GM19324 (cell line): ENCODE data around the gene DNAJC8.

Experiments
- ATAC-seq: cut with Tn5 transposase; IDR thresholded peaks from one replicate; pipeline ENCODE4 v1.9.1; 2021; ENCODE audit warnings: mild to moderate bottlenecking, moderate library complexity; ENCODE audit not compliant: unreplicated experiment, low FRiP score

The DNAJC8 gene

DNA sequence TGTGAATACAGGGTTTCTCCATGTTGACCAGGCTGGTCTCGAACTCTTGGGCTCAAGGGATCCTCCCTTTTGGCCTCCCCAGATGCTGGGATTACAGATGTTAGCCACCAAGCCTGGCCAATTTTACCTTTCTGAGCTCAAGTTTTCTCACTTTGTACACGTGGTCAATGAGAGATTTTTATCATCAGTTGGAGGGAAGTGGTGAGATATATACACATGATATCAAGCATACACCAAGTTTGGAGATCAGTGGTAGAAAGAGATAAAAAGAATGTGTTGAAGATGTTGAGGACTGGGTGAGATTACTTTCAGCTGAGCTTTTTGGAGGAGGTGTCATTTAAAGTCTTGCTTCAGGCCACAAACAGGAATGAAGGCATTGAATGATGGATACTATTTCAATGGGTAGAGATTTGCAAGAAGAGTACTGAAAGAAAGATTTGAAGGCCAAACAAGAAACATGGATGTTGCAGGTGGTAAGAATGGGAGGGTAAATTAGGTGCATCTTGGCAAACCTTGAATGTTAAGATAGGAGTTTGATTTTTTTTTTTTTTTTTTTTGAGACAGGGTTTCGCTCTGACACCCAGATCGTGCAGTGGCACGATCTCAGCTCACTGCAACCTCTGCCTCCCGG is 23.5 kb upstream of the DNAJC8 start:
- no peak for ATAC-seq

DNA sequence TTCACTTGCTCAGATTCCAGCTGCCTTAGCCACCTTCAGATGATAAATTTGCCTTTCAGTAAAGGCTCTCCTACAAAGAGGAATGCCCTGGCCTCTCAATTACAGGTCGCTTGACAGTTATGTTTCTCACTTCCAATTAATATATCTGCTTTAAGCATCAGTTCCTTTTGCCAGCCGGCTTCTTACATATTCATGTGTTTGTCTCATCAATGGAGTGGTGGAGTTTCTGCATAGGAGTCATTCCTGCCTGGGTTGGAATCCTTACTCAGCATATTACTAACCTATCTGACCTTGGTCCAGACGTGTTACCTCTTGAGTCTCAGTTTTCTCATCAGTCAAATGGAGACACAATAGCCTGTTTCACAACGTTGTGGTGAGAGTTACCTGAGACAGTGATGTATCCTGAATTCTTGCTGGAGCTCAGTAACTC is 17.1 kb upstream of the DNAJC8 start:
- ATAC-seq = no peak

DNA sequence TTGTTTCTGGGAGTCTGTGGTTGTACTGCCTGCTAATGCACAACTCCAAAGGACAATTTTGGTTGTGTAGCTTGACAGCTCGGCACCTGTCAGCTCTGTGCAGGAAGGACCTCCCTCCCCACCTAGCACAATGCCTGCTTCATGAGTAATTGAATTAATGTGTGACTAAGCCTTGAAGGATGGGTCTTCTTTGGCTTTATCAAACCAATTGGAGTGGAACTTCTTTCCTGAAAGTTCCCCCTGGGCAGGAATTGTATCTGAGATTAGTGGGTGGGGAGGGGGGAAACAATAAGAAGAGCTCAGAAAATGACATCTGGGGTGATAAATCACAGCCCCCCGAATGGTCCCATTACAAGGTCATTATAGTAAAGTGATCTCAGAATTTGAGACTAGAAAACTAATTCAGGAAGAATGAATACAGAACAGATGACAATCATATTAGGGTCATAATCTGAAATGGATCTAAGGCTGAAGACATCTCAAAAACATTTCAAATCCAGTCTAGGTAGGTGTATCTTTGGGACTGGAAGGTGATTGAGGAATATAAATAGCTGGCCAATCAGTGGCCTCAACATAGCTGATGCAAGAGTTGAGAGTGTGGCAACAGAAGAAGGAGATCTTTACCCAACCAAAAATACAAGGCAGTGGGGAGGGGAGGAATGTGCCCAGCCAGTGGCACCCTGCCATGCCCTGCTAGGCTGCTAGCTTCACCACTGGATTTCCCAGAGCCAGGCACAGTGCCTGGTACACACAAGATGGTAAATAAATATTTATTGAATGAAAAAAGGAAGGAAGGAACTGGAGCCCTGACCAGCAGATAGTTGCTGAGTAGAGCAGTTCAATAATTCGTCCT is 16.4 kb upstream of the DNAJC8 start:
- no peak for ATAC-seq

DNA sequence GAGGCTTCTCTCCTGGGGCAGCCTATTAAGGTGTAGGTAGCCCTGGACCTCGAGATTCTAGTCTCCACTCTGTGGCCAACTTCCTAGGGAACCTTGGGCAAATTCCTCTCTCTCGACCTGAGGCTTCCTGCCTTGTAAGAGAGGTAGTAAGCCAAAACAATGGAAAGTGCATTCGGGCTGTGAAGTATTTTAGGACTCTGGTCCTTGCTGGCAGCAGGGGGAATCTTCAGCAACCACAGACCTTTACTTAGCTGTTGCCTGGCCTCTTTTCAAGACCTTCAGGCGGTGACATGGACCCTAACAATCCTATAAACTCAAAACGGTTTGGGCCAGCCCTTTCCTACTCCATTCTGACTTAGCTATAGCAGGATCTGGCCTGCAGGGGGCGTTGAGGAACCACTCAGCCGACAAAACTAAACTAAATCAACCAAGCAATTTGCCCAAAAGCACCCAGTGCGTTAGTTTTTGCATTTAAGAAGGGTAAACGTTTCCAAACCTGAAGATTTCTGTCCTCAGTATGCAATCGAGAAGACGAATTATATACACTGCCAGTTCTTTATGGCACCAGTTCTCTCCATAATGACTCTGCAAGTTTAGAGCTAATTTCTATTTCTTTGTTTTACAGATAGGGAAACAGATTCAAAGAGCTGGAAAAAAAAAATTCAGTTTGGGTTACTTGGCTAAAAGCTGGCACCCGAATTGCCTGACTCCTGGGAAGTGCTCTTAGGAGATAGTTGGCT is 15.6 kb upstream of the DNAJC8 start:
- peak; percentile 28 for ATAC-seq

DNA sequence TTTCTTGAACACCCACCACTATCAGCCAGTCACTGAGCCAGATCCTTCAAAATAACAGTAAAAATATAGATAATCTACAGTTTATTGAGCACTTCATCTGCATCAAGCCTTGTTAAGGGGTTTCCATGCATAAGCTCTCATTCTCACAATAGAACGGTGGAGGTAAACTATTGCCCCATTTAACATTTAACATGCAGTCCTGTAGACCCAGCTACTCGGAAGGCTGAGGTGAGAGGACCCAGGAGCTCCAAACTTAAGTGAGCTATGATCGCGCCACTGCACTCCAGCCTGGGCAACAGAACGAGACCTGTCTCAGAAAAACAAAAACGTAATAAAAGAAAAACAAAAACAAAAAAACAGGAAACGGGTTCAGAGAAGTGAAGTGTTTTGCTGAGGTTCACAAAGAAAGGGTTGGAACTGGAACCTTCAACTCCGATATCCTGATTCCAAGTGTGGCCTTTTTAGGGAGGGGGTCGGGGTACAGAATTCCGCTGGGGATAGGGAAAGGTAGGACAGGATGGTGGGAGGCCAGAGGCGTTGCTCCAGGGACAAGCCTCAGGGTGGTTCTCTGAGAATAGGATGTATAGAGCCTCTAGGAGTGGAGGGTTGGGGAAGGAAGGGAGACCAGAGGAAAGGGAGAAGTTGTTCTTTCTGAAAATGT is 14.9 kb upstream of the DNAJC8 start:
- no peak for ATAC-seq

DNA sequence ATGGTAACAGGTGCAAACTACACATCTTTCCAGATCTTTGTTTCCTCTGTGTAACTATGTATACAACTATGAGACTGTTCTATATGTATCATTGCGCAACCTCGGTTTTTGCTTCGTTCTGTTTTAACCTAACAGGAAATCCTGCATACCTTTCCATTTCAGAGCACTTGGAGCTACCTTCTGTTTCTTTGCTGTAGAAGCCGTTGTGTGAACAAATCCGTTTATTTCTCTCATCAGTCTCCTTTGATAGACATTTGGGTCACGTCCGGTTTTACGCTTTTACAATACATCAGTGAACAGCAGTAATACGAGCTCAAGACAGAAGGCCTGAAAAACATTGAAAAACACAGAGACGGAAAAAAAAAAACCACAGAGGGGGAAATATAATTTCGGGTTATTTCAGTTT is 13.6 kb upstream of the DNAJC8 start:
- no peak for ATAC-seq

DNA sequence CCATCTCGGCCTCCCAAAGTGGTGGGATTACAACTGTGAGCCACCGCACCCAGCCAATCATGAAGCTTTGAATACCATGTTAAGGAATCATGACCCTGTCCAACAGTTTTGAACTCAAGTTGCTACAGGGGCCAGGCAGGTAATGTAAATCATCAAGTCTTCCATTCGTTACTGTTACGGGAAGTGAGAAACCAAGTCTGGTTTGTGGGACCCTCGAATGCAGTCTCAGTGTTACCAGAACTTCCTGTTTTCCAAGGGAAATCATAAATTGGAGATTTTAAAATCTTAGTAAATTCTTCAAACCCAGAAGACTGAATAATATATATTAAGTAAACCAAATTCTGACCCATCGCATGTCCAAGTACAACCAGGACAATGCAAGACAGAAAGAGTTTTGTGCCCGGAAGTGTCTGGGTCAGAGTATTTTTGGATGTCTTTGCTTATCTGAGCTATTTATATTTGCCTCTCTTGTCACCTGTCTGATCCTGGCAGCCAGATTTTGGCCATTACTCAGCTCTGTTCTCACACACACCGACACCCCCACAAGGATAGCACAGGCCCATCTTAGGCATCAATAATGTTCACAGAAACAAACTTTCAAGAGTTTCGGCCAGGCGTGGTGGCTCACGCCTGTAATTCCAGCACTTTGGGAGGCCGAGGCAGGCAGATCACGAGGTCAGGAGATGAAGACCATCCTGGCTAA is 11.9 kb upstream of the DNAJC8 start:
- ATAC-seq = no peak

DNA sequence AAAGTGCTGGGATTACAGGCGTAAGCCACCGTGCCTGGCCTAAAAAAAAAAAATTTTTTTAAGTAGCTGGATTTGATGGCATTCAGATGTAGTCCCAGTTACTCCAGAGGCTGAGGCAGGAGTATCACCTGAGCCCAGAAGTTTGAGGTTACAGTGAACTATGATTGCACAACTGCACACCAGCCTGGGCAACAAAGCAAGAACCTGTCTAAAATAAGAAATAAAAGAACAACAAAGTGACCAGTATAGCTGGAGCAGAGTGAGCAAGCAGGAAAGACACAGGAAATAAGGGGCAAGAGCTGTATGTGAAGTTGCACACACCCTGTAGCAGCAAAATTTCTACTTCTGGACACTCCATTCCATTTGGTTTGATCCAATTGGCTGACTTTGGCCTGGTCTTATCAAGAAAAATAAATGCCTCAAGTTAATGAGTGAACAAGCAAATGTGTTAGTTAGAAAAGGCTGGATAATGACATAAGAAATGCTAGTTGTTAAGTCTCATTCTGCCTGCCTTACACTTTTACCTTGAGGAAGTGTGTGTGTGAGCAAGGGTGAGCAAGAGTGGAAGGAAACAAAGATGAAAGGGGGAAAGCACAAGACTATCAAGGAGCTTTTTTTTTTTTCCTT is 11.0 kb upstream of the DNAJC8 start:
- ATAC-seq = no peak

DNA sequence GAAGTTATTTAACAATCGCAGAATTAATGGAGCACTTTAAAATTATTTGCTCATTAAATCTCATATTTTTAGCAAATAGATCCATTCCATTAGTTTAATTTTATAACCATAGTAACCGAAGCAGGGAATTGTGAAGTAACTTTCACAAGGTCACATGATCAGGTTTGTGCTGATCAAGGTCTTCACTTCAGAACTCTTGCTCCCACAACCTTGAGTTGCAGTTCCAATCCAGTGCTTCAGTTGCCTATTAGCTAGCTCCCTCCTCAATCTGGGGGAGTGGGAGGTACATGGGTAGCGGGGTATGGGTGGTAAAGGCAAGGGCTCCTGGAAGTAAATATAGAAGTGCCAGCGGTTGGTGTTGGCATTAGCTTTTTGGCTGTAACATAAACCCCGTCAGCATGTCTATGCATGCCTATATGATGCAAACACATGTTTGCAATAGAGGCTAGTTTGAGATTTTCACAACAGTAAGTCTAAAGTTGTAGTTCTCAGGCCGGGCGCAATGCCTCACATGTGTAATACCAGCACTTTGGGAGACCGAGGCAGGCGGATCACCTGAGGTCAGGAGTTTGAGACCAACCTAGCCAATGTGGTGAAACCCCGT is 8.9 kb upstream of the DNAJC8 start:
- no peak for ATAC-seq

DNA sequence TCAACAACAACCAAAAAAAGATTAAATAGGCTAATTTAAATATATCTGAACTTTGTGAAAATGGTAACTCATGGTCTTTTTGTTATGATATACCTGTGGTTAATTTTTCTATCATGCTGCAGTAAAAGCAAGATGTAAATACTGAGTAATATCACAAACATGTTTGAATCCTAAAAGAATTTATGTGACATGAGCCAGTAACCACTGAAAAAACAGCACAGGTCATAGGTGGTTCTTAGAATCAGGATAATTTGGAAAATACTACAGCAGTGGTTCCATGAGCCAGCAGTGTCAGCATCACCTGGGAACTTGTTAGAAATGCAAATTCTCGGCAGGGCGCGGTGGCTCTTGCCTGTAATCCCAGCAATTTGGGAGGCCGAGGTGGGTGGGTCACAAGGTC is 7.2 kb upstream of the DNAJC8 start:
- no peak for ATAC-seq

DNA sequence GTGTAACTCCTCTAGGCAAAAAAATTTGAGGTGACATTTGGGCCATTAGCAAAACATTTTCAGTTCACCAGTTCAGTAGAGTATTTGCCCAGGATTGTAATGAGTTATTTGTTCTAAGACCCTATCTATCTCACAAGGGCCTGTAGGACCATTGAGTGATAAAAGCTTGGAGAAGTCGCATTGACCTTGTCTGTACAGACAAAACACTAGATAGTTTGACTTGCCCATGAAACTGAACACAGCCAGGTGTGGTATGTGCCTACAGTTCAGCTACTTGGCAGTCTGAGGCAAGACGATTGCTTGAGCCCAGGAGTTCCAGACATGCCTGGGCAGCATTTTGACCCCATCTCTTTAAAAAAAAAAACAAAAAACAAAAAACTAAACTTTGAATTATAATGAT is 6.2 kb upstream of the DNAJC8 start:
- no peak for ATAC-seq

DNA sequence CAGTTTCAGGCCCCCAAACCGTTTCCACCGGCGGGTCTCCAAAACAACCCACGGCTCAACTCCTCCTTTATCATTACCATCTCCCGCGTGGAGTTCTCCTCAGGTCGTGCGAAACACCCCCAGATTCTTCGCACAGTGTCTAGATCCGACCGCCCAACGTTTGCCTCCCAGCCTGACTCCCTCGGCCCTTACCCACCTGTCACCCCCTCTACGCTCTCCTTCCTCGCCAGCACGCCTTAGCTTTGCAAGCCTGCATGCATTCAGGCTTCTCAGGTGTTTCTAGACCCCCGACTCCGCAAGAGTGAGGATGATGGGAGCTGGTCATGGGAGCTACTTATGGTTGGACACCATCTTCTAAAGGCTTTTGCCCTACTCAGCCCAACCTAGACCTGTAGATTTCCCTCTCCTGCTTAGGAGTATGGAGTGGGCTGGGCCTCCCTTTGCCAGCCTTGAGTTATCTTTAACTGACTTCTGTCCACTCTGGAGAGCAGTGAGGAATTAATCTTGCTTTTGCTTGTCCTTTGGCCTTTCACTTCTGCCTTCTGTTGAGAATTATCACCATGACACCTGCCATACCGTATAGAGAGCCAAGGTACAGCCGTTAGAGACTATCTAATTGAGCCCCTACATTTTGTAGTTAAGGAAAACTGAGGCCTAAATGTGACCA is 4.0 kb upstream of the DNAJC8 start:
- ATAC-seq = no peak

DNA sequence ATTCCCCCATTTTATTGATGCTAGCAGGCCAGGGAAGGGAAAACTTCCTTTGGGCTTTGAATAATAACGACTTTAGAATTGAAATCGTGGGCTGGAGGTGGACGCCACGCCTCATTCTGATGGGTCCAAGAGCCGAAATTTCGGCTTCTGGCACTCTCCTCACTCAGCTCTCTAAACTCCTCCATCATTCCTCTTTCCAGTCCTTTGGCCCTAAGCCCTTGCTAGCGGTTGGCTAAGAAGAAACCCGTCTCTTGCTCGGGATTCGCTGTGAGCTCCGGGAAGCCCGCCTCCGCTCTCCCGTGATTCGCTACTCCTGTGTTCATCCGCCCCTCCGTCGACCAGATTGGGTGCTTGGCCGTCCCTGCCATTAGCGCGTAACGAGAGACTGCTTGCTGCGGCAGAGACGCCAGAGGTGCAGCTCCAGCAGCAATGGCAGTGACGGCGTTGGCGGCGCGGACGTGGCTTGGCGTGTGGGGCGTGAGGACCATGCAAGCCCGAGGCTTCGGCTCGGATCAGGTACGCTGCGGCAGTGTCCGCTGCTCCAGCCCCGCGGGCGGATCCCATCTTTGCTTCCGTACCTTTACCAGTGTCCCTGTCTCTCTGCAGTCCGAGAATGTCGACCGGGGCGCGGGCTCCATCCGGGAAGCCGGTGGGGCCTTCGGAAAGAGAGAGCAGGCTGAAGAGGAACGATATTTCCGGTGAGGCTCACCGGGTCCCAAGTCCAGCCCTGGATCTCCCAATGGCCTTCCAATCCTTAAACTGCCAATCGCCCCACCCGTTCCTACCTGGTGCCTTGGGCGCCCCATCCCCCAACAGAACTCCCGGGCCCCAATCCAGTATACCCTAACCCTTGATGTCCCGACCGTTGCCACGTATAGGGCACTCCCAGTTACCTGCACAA is 3.2 kb upstream of the DNAJC8 start, which contains the start of gene ATP5IF1:
Gene ATP5IF1 (plus strand): TSS at position 370 of the 901 bp plus-strand sequence. CDS start 60 bp downstream, at position 430.
- peak; percentile 83 for ATAC-seq

DNA sequence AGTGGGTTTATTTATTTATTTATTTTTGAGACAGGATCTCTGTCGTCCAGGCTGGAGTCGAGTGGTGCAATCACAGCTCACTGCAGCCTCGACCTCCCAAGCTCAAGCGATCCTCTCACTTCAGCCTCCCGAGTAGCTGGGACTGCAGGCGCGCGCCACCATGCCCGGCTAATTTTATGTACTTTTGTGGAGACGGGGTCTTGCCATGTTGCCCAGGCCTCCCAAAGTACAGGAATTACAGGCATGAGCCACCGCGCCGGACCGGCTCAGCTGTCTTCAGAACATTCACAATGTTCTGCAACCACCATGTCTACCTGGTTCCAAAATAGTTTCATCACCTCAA is 406 bp upstream of the DNAJC8 start:
- no peak for ATAC-seq

DNA sequence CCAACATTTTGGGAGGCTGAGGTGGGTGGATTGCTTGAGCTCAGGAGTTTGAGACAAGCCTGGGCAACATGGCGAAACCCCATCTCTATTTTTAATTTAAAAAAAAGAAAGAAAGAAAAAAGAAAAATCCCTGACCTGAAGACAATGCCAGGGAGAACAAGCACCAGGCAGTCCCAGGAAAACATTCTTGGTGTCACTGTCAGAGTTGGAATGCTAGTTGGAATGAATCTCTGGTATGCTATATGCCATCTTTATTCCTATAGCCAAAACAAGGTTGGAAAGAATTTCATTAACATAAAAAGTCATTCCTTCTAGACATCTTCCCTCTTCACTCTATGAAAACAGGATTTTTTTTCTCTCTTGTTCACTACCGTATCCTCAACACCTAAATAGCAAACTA is 2.8 kb downstream of the DNAJC8 start:
- ATAC-seq = no peak

DNA sequence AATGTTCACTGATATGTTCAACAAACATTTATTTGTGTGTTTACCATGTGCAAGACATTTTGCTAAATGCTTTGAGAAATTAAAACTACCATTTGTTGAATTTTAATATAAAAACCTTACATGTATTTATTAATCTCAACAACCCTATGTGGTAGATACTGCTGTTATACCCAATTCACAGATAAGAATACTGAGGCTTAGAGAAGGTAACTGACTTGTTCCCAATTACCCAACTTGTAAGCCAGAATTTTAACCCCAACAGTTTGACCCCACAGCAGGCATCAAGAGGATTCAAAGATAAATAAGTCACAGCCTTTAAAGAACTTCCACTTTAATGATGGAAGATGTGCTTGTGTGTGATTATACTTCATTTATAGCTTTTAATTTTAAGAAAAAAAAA is 3.7 kb downstream of the DNAJC8 start:
- ATAC-seq = no peak

DNA sequence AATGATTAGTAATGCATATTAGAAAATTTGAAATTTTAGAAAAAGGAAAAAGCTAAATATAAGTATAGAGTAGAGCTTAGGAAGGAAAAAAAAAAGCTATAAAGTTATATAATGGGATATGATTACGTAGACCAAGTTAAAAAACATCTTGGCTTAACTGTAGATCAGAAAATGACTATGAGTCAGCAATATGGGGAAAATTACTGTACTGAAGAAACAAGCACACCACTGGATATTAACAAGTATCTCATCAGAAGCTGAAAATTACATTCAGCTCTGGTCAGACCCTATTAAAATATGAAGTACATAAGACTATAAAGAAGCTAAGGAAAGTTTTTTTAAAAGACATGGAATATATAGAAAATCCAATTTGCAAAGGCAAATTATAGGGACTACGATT is 19.5 kb downstream of the DNAJC8 start:
- no peak for ATAC-seq

DNA sequence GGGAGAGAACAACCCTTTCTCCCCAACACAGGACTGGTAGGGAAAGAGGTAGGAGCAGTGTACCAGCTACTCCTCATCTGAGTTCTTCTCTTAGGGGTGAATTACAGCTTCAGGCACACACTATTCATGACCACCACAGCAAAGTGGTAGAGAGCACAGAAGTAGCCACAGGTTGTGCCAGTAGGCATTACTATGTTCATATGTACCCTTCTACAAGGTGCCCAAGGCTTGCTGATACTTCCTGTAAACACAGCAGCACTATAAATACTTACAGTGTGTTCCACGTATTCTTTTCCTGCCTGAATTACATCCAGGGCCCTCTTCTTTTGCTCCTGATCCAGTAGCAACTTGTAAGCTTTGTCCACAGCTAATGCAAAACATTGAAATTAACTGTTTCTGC is 23.1 kb downstream of the DNAJC8 start:
- ATAC-seq = no peak
